Suprapubic skin (tissue), 4 donors: ENCODE data around the gene HSD17B1.
A peak's percentile ranks its signal among the peaks of the same experiment; 100 is the strongest.

Experiments used
- CTCF ChIP-seq, 2 donors: fragments of 200-600 bp in 1 of 2; fragments of 450-650 bp in 1 of 2; sonication (generic) in 1 of 2; IDR thresholded peaks; one replicate each; pipeline ENCODE4 v1.5.1; 2016 to 2019; ENCODE audit warnings: antibody characterized with exemption in 2 of 2, mild to moderate bottlenecking in 1 of 2, moderate library complexity in 1 of 2
- EP300 ChIP-seq: sonication (generic); formaldehyde crosslinking; IDR thresholded peaks from one replicate; pipeline ENCODE4 v1.6.1; 2017; ENCODE audit warnings: antibody characterized with exemption
- POLR2A ChIP-seq, 2 donors: fragments of 450-650 bp; IDR thresholded peaks; one replicate each; pipeline ENCODE4 v1.6.1; 2017; ENCODE audit warnings: antibody characterized with exemption in 2 of 2, mild to moderate bottlenecking in 2 of 2, moderate library complexity in 2 of 2
- POLR2AphosphoS5 ChIP-seq, 3 donors: sonication (generic); formaldehyde crosslinking; IDR thresholded peaks; one replicate each; pipeline ENCODE4 v1.6.1; 2017; ENCODE audit warnings: antibody characterized with exemption in 3 of 3

DNA sequence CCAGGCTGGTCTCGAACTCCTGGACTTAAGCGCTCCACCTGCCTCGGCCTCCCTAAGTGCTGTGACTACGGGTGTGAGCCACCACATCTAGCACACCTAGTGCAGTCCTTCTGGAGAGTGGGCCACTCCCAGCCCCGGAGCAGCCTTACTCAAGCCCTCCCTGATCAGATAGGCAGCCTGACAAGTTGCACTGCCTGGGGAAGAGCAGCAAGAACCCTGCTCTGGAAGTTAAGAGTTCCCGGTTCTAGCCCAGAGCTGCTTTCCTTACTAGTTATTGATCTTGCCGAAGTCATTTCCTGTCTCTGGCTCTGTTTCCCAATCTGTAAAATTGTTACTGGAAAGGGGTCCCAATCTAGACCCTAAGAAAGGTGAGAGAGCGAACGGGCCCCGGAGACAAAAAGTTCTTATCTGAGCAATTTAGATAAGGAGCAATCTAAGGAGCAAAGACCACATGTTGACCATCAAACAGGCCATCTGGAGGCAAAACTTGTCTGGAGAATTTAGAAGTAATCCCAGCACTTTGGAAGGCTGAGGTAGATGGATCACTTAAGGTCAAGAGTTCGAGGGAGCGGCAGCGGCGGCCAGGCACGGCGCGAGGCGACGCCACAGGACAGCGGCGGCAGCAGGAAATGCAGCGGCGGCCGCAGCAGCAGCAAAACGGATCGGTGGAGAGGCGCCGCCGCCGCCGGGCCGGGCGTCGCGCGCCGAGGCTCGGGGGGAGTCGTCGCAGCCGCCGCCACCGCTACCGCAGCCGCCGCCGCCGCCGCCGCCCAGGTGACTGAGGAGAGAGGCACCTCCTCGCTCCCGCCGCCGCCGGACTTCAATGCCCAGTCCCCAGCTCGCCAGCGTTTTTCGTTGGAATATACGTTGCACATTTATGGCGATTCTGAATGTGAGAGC lies 21.0 kb upstream of the HSD17B1 start:
- TF ChIP-seq POLR2A (IDR thresholded peaks at IDR 0.05) (no peak), EP300 (no peak), CTCF (IDR thresholded peaks at IDR 0.05) (peak; percentile 23 to 60), POLR2AphosphoS5 (IDR thresholded peaks at IDR 0.05) (no peak)
